HUES64 (cell line): ENCODE data around the gene IFI6.

ENCODE experiments used
- H3K27ac ChIP-seq: 2 replicates; pipeline ENCODE4 v1.7.0; 2013; ENCODE audit warnings: low read depth, low read length, inconsistent platforms
- H3K27me3 ChIP-seq: 2 replicates; pipeline ENCODE4 v1.6.1; 2013; ENCODE audit warnings: mild to moderate bottlenecking, low read length; ENCODE audit not compliant: insufficient read depth
- H3K36me3 ChIP-seq: 2 replicates; pipeline ENCODE4 v1.6.1; 2013; ENCODE audit warnings: mild to moderate bottlenecking, low read length; ENCODE audit not compliant: insufficient read depth
- H3K4me1 ChIP-seq: 2 replicates; pipeline ENCODE4 v1.6.1; 2013; ENCODE audit warnings: mild to moderate bottlenecking, low read length, moderate library complexity; ENCODE audit not compliant: insufficient read depth
- H3K4me3 ChIP-seq: 2 replicates; pipeline ENCODE4 v1.5.1; 2013; ENCODE audit warnings: mild to moderate bottlenecking, low read length, moderate library complexity
- H3K9ac ChIP-seq: 2 replicates; pipeline ENCODE4 v1.6.1; 2013; ENCODE audit warnings: mild to moderate bottlenecking, low read depth, low read length
- H3K9me3 ChIP-seq: 2 replicates; pipeline ENCODE4 v1.6.1; 2013; ENCODE audit warnings: low read depth, low read length; ENCODE audit not compliant: insufficient read depth
- WGBS: fragments of 150-250, 120-280 bp; methylation state at CpG from one replicate; pipeline ENCODE4 v1.1.7; 2013; ENCODE audit warnings: missing lambda C conversion rate; 5-methylcytosine and 5-hydroxymethylcytosine counted together

The IFI6 gene

DNA sequence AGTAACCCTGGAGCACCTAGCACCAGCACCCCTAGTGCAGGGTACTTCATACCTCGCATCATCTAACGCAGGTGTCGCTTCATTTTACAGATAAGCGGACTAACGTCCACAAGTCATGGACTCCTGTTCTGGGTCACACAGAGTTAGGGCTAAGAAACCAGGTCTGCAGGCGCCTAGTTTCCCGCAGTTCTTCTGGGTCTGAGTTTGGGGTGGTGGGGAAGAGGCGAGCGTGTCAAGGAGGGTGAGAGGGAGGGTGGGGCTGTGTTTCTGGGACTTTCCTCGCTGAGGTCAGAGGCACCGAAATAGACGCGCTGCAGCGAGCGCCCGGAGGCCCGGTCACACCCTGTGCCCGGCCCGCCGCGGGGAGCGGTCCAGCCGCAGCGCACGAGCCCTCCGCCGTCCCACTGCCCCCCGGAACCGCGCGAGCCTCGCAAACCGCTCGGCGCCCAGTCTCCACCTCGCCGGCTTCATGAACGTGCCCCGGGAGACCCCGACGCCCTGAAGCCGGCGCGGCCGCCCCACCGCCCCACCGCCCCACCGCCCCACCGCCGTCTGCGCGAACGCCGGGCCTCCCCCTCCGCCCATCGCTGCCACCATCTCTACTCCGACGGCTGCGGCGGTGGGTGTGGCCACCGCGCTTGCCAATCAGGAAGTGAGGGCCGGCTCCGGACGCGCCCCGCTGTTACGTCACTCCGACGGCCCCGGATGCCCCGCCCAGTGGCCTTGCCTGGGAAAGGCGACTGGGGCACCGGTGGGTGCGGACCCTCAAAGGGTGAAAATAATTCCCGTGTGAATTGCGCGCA, 12.3 kb downstream of the IFI6 start:
- peak overlapping the region; percentile 45; the same call in 1 of the 2 replicates for H3K9ac ChIP-seq
- 4% methylated on average over 75 of the region's 78 CpGs for WGBS
- H3K36me3 ChIP-seq = no peaks in the 10 kb centered on the region
- no peaks in the 10 kb centered on the region for H3K9me3 ChIP-seq
- peak overlapping the region; percentile 31; the same call in 1 of the 2 replicates for H3K27ac ChIP-seq
- H3K4me3 ChIP-seq = peak overlapping the region; percentile 55
- peaks cover 3% of the 10 kb centered on the region; the same call in 1 of the 2 replicates for H3K27me3 ChIP-seq
- H3K4me1 ChIP-seq = peaks cover 29% of the 10 kb centered on the region

GRCh38 chr1:27658951-27659496, 13.0 kb downstream of the IFI6 start:
- Histone ChIP-seq H3K27ac (peak overlapping the region; percentile 31; the same call in 1 of the 2 replicates), H3K4me1 (peaks cover 29% of the 10 kb centered on the region)
- WGBS = 44% methylated on average over 7 of the region's 7 CpGs

DNA sequence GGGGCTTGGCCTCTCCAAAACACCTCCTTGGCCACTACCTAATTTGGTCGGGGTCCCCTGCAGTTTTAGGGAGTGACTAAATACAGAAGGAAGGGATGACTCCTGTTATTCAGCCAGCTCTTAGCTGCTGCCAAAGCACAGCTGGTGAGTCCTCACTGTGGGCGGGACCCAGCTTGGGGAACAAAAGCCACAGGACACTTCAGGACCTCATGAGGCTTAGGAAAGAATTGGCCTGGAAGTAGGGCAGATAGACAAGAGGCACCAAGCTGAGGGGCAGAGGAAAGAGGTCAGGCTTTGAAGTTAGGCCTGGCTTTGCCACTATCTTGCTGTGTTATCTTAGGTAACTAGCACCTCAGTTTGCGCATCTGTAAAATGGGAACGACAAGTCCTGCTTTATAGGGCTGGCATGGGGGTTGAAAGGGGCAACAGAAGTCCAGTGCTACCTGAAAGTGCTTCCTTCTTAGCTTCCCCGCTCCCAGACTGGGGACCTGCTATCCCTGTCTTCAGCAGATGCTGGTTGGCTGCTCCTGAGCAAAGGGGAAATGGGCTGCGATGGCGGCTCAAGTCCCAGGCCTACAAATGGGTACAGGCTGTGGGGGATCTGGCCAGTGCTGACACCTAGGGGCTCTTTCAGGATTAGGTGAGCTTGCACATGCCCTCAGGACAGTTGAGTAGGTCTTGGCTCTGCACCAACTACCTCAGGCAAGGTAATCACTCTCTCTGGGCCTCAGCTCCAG, 15.7 kb downstream of the IFI6 start:
- H3K9ac ChIP-seq = no peak overlapping the region
- H3K9me3 ChIP-seq = no peaks in the 10 kb centered on the region
- H3K4me1 ChIP-seq = peaks cover 23% of the 10 kb centered on the region
- no peak overlapping the region for H3K4me3 ChIP-seq
- H3K36me3 ChIP-seq = no peaks in the 10 kb centered on the region
- H3K27me3 ChIP-seq = peaks cover 3% of the 10 kb centered on the region; the same call in 1 of the 2 replicates
- 63% methylated on average over 7 of the region's 7 CpGs for WGBS
- peak overlapping the region; percentile 59; the same call in 1 of the 2 replicates for H3K27ac ChIP-seq

More at GRCh38 chr1:27658951-27659496, 13.0 kb downstream of the IFI6 start:
- no peaks in the 10 kb centered on the region for H3K9me3 ChIP-seq
- H3K36me3 ChIP-seq = no peaks in the 10 kb centered on the region
- H3K4me3 ChIP-seq = peak overlapping the region; percentile 55
- H3K27me3 ChIP-seq = peaks cover 3% of the 10 kb centered on the region; the same call in 1 of the 2 replicates
- H3K9ac ChIP-seq = 0 out of 2 replicates have a peak overlapping the region, but pooled peaks have one; percentile 45

GRCh38 chr1:27655151-27655937, 16.6 kb downstream of the IFI6 start:
- H3K27ac ChIP-seq = peak overlapping the region; percentile 59; the same call in 1 of the 2 replicates
- peaks cover 3% of the 10 kb centered on the region; the same call in 1 of the 2 replicates for H3K27me3 ChIP-seq
- no peak overlapping the region for H3K4me3 ChIP-seq
- no peak overlapping the region for H3K9ac ChIP-seq
- no peaks in the 10 kb centered on the region for H3K36me3 ChIP-seq
- H3K4me1 ChIP-seq = peaks cover 32% of the 10 kb centered on the region
- 58% methylated on average over 11 of the region's 11 CpGs for WGBS
- H3K9me3 ChIP-seq = no peaks in the 10 kb centered on the region

GRCh38 chr1:27652111-27652864, 19.7 kb downstream of the IFI6 start:
- peaks cover 26% of the 10 kb centered on the region for H3K4me1 ChIP-seq
- no peaks in the 10 kb centered on the region for H3K36me3 ChIP-seq
- no peak overlapping the region for H3K4me3 ChIP-seq
- H3K9ac ChIP-seq = no peak overlapping the region
- no peaks in the 10 kb centered on the region for H3K27me3 ChIP-seq
- WGBS = 97% methylated on average over 3 of the region's 5 CpGs
- no peak overlapping the region for H3K27ac ChIP-seq
- no peaks in the 10 kb centered on the region for H3K9me3 ChIP-seq

DNA sequence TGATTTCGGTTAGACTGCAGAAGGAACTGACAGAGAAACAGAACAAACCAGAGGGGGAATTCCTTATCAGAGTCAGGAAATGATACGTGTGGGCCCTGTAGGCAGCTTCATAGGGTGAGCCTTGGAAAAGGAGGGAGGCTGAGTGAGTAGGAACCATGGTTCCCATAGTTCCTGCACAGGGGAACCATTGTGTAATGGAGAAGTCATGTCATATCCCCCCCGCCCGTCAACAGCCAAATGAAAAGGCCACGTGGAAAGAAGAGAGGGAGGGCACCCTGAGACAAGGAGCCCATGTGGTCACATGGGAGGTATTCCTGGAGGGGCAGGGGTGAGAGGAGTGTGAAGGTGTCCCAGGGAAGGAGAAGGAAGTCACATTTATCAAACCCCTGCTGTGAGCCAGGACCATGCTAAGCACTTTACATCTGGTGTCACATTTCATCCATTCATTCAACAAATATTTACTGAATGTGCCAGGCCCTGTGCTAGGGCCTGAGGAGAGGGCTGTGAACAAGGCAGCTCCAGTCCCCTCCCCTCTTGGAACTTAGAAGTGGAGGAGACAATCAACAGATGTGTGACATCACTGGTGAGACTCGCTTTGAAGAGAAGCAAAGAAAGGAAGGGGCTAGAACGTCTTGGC, 21.3 kb downstream of the IFI6 start:
- no peak overlapping the region for H3K27ac ChIP-seq
- H3K27me3 ChIP-seq = no peaks in the 10 kb centered on the region
- no peak overlapping the region for H3K4me3 ChIP-seq
- peaks cover 22% of the 10 kb centered on the region for H3K4me1 ChIP-seq
- no peaks in the 10 kb centered on the region for H3K36me3 ChIP-seq
- WGBS = 36% methylated on average over 7 of the region's 7 CpGs
- H3K9ac ChIP-seq = no peak overlapping the region
- H3K9me3 ChIP-seq = no peaks in the 10 kb centered on the region

DNA sequence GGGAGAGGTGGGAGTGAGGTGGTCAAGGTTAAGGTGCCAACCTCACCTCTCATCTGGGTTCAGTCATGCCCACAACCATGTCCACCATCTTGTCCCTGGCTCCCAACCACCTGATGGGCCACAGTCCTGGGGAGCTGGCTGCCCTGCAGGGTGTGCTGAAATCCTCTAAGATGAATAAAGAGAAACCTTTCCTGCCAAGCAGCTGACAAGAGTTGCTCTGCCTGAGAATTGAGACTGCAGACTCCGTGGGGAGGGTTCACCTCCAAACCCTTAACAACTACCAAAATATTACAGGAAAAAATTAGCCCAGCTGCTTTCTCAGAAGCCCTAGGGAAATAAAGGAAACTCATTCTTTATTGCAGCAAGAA, 21.8 kb downstream of the IFI6 start:
- 50% methylated on average over 1 of the region's 1 CpG for WGBS
- peaks cover 17% of the 10 kb centered on the region for H3K4me1 ChIP-seq
- H3K9me3 ChIP-seq = no peaks in the 10 kb centered on the region
- H3K4me3 ChIP-seq = no peak overlapping the region
- no peaks in the 10 kb centered on the region for H3K36me3 ChIP-seq
- H3K27me3 ChIP-seq = no peaks in the 10 kb centered on the region
- no peak overlapping the region for H3K9ac ChIP-seq
- no peak overlapping the region for H3K27ac ChIP-seq

DNA sequence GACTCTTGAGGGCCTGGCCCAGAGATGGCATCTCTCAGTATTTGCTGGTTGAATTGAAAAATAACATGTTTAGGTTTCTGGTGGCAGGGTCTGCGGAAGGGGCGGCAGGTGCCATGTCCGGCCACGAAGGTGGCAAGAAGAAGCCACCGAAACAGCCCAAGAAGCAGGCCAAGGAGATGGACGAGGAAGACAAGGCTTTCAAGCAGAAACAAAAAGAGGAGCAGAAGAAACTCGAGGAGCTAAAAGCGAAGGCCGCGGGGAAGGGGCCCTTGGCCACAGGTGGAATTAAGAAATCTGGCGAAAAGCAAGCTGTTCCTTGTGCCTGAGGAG, 22.7 kb downstream of the IFI6 start:
- WGBS = 87% methylated on average over 11 of the region's 11 CpGs
- no peaks in the 10 kb centered on the region for H3K36me3 ChIP-seq
- H3K9me3 ChIP-seq = no peaks in the 10 kb centered on the region

GRCh38 chr1:27648602-27649305, 23.2 kb downstream of the IFI6 start:
- no peak overlapping the region for H3K27ac ChIP-seq
- 87% methylated on average over 6 of the region's 6 CpGs for WGBS
- no peaks in the 10 kb centered on the region for H3K36me3 ChIP-seq
- no peak overlapping the region for H3K4me3 ChIP-seq
- H3K27me3 ChIP-seq = no peaks in the 10 kb centered on the region
- peaks cover 14% of the 10 kb centered on the region for H3K4me1 ChIP-seq
- H3K9me3 ChIP-seq = no peaks in the 10 kb centered on the region
- no peak overlapping the region for H3K9ac ChIP-seq

More for the DNA sequence above, 22.7 kb downstream of the IFI6 start:
- no peak overlapping the region for H3K27ac ChIP-seq
- H3K27me3 ChIP-seq = no peaks in the 10 kb centered on the region
- H3K4me3 ChIP-seq = no peak overlapping the region
- no peak overlapping the region for H3K9ac ChIP-seq
- H3K4me1 ChIP-seq = peaks cover 14% of the 10 kb centered on the region
